ENCODE results near the gene NFIB. TPM values are rescaled to one million over a fixed set of nuclear protein-coding genes. Genes with fewer than 3 reads are reported as not detected.

NFIB gene
- total and polyA plus RNA-seq, 8 donors = 8.9 to 65.0 (median 45.7) TPM

- TF ChIP-seq CTCF (IDR thresholded peaks at IDR 0.05) = no peak
- Histone ChIP-seq H3K27ac (peak overlapping the region in 2 of 4 donors; percentile 1 to 78), H3K36me3 (no peaks in the 10 kb centered on the region), H3K4me1 (peaks cover 49 to 67% (median 64%) of the 10 kb centered on the region in 3 donors), H3K4me3 (no peak overlapping the region), H3K27me3 (no peaks in the 10 kb centered on the region), H3K9me3 (no peaks in the 10 kb centered on the region)
- FAIRE-seq = no peak
- no peak for DNase-seq
- intact Hi-C loops (cut with DNase I) = no loop called here
- ATAC-seq = no peak
- WGBS, 2 donors = 81 to 89% methylated on average over 2 of the region's 2 CpGs
These were observed 99.2 kb downstream of the NFIB start for GRCh38 chr9:14214693-14215092.

- no peaks in the 10 kb centered on the region for H3K9me3 ChIP-seq
- no peaks in the 10 kb centered on the region for H3K36me3 ChIP-seq
- H3K27me3 ChIP-seq = no peaks in the 10 kb centered on the region
- ATAC-seq = no peak
- DNase-seq = no peak
- H3K27ac ChIP-seq = peak overlapping the region in 2 of 4 donors; percentile 1 to 78
- 94 to 99% methylated on average over 3 of the region's 3 CpGs for WGBS, 2 donors
- intact Hi-C loops (cut with DNase I) = no loop called here
- no peak for TF ChIP-seq CTCF (IDR thresholded peaks at IDR 0.05)
- no peak overlapping the region for H3K4me3 ChIP-seq
- no peak for FAIRE-seq
- H3K4me1 ChIP-seq = peaks cover 53 to 72% (median 67%) of the 10 kb centered on the region in 3 donors
These were observed 99.8 kb downstream of the NFIB start for GRCh38 chr9:14214065-14214684.

GRCh38 chr9:14213504-14213903 lies 100.4 kb downstream of the NFIB start:
- peak overlapping the region; percentile 3 to 78 (median 55) for H3K27ac ChIP-seq
- no peak for DNase-seq
- TF ChIP-seq CTCF (IDR thresholded peaks at IDR 0.05) = no peak
- ATAC-seq = peak in 3 of 4 donors; percentile 15 to 27 (median 27)
- H3K9me3 ChIP-seq = no peaks in the 10 kb centered on the region
- H3K4me1 ChIP-seq = peaks cover 55 to 74% (median 70%) of the 10 kb centered on the region in 3 donors
- no peak overlapping the region for H3K4me3 ChIP-seq
- WGBS, 2 donors = 73 to 77% methylated on average over 2 of the region's 2 CpGs
- FAIRE-seq = no peak
- H3K27me3 ChIP-seq = no peaks in the 10 kb centered on the region
- intact Hi-C loops (cut with DNase I) = no loop called here
- no peaks in the 10 kb centered on the region for H3K36me3 ChIP-seq

- peaks cover 54 to 74% (median 69%) of the 10 kb centered on the region in 3 donors for H3K4me1 ChIP-seq
- intact Hi-C loops (cut with DNase I) = no loop called here
- no peak overlapping the region for H3K4me3 ChIP-seq
- WGBS, 2 donors = 10 to 13% methylated on average over 5 of the region's 5 CpGs
- no peak for DNase-seq
- H3K27ac ChIP-seq = peak overlapping the region; percentile 3 to 78 (median 55)
- no peaks in the 10 kb centered on the region for H3K9me3 ChIP-seq
- H3K27me3 ChIP-seq = no peaks in the 10 kb centered on the region
- FAIRE-seq = peak; percentile 84
- H3K36me3 ChIP-seq = no peaks in the 10 kb centered on the region
- ATAC-seq = peak; percentile 59 to 80 (median 77)
- no peak for TF ChIP-seq CTCF (IDR thresholded peaks at IDR 0.05)
These were observed 101.1 kb downstream of the NFIB start for GRCh38 chr9:14212697-14213420.

- ATAC-seq = peak in 3 of 4 donors; percentile 7 to 54 (median 38)
- H3K27me3 ChIP-seq = no peaks in the 10 kb centered on the region
- no peaks in the 10 kb centered on the region for H3K9me3 ChIP-seq
- peak overlapping the region in 3 of 4 donors; percentile 6 to 78 (median 77) for H3K27ac ChIP-seq
- H3K4me3 ChIP-seq = no peak overlapping the region
- H3K4me1 ChIP-seq = peaks cover 57 to 77% (median 74%) of the 10 kb centered on the region in 3 donors
- no peak for DNase-seq
- FAIRE-seq = no peak
- intact Hi-C loops (cut with DNase I) = no loop called here
- TF ChIP-seq CTCF (IDR thresholded peaks at IDR 0.05) = no peak
- 64 to 72% methylated on average over 1 of the region's 1 CpG for whole genome bisulfite sequencing, 2 donors
- H3K36me3 ChIP-seq = no peaks in the 10 kb centered on the region
These were observed 101.9 kb downstream of the NFIB start for GRCh38 chr9:14212077-14212476.

Data from pancreas (tissue), 10 donors.